Caco-2 (cell line): ENCODE results near the gene RERE. TPM values are rescaled to one million over a fixed set of nuclear protein-coding genes. Genes with fewer than 3 reads are reported as not detected.

Source experiments
- BruUV-seq: library from RNA; stranded (reverse); fragments of 400-500 nt; replicated peaks from 2 replicates; lab custom pipeline; 2021; lab: Mats Ljungman, UMichigan
- CTCF ChIA-PET: fragments of 300-600 bp; sonication (Branson Sonifier 250); formaldehyde crosslinking; loops from one replicate; lab custom pipeline; 2022; ENCODE audit warnings: antibody characterized with exemption; lab: Charles Lee
- POLR2A ChIA-PET: fragments of 300-600 bp; sonication (Branson Sonifier 250); formaldehyde crosslinking; loops from one replicate; lab custom pipeline; 2022; ENCODE audit warnings: antibody characterized with exemption; lab: Charles Lee
- DNase-seq, 2 experiments: peaks; one replicate each; pipeline versions ENCODE4 v3.0.0 to v3.0.0-alpha.2; 2020 to 2022
- H3K27me3 ChIP-seq: replicated peaks from 2 replicates; pipeline ENCODE4 v1.6.0; 2011; ENCODE audit warnings: low read length; ENCODE audit not compliant: control insufficient read depth, insufficient read depth
- H3K36me3 ChIP-seq: 2 replicates; pipeline ENCODE4 v1.5.1; 2011; ENCODE audit warnings: low read length; ENCODE audit not compliant: control insufficient read depth, insufficient read depth
- H3K4me1 ChIP-seq: fragments of 250-450 bp; sonication (Bioruptor Pico); 2 replicates; pipeline ENCODE4 v1.5.1; 2020; ENCODE audit warnings: mild to moderate bottlenecking
- H3K4me3 ChIP-seq: 2 replicates; pipeline ENCODE4 v1.5.1; 2011; ENCODE audit warnings: low read depth, mild to moderate bottlenecking, control low read depth, low read length
- H3K9me3 ChIP-seq: fragments of 250-450 bp; sonication (Bioruptor Pico); 2 replicates; pipeline ENCODE4 v1.5.1; 2020; ENCODE audit warnings: mild to moderate bottlenecking, moderate library complexity
- H3K27ac Mint-ChIP-seq: one replicate; pipeline ENCODE4 v1.8.0; 2022; ENCODE audit warnings: mixed read lengths; ENCODE audit not compliant: unreplicated experiment
- H3K27me3 Mint-ChIP-seq: one replicate; pipeline ENCODE4 v1.8.0; 2022; ENCODE audit warnings: mixed read lengths; ENCODE audit not compliant: insufficient read depth, unreplicated experiment
- H3K36me3 Mint-ChIP-seq: one replicate; pipeline ENCODE4 v1.8.0; 2022; ENCODE audit warnings: mild to moderate bottlenecking, mixed read lengths; ENCODE audit not compliant: insufficient read depth, unreplicated experiment
- H3K4me1 Mint-ChIP-seq: one replicate; pipeline ENCODE4 v1.8.0; 2022; ENCODE audit warnings: low read depth, mixed read lengths; ENCODE audit not compliant: unreplicated experiment
- H3K4me3 Mint-ChIP-seq: one replicate; pipeline ENCODE4 v1.8.0; 2022; ENCODE audit warnings: mild to moderate bottlenecking, moderate library complexity, mixed read lengths; ENCODE audit not compliant: unreplicated experiment
- H3K9me3 Mint-ChIP-seq: one replicate; pipeline ENCODE4 v1.8.0; 2022; ENCODE audit warnings: mixed read lengths; ENCODE audit not compliant: unreplicated experiment
- CTCF ChIP-seq, 2 experiments: fragments of 200-600 bp in 1 of 2; IDR thresholded peaks; 1 replicate in 1 of 2; 2 replicates in 1 of 2; pipeline versions ENCODE4 v1.5.1 to v1.8.0; 2011 to 2022; ENCODE audit warnings: antibody characterized with exemption in 1 of 2, control low read depth in 1 of 2, inconsistent platforms in 1 of 2, low read depth in 1 of 2, low read length in 1 of 2, mild to moderate bottlenecking in 1 of 2, moderate library complexity in 1 of 2; ENCODE audit not compliant: insufficient read depth in 1 of 2, severe bottlenecking in 1 of 2, unreplicated experiment in 1 of 2
- intact Hi-C: fragments of 100-400 bp; cut with micrococcal nuclease; formaldehyde crosslinking; loops from one replicate; pipeline ENCODE4 v1.10.0; 2022; ENCODE audit not compliant: unreplicated experiment
- total RNA-seq: library from RNA; stranded (reverse); gene quantifications from 2 replicates; pipeline ENCODE4 v1.2.3, GENCODE V29; 2022

RERE gene
- total RNA-seq, 1 experiment from 2014 or later = 85.2 TPM

GRCh38 chr1:8339203-8339600, 478.2 kb downstream of the RERE start:
- Histone ChIP-seq H3K9me3 (no peaks in the 10 kb centered on the region), H3K4me1 (no peaks in the 10 kb centered on the region), H3K4me3 (no peak overlapping the region), H3K27me3 (no peaks in the 10 kb centered on the region), H3K36me3 (no peaks in the 10 kb centered on the region)
- peak in 1 of 2 experiments; percentile 23 for DNase-seq
- no peak for TF ChIP-seq CTCF (IDR thresholded peaks at IDR 0.05; ENCODE audit: insufficient read depth in 1 of 2, low read depth in 1 of 2, low read length in 1 of 2, severe bottlenecking in 1 of 2, unreplicated experiment in 1 of 2)
- ChIA-PET CTCF (no interaction called here), POLR2A (no interaction called here)
- intact Hi-C loops = no loop called here
- no TSS peak for BruUV-seq
- Mint-ChIP-seq H3K9me3 (no peaks in the 10 kb centered on the region), H3K4me3 (no peak overlapping the region), H3K27ac (no peak overlapping the region), H3K36me3 (peaks cover under 1% of the 10 kb centered on the region), H3K4me1 (no peaks in the 10 kb centered on the region), H3K27me3 (no peaks in the 10 kb centered on the region)

GRCh38 chr1:8338526-8339202, 478.8 kb downstream of the RERE start:
- BruUV-seq = no TSS peak

GRCh38 chr1:8337776-8338525, 479.5 kb downstream of the RERE start:
- no peak overlapping the region for H3K27ac Mint-ChIP-seq
- H3K27me3 Mint-ChIP-seq = no peaks in the 10 kb centered on the region
- ChIA-PET POLR2A (no interaction called here), CTCF (no interaction called here)
- intact Hi-C loops = no loop called here
- H3K4me1 Mint-ChIP-seq = no peaks in the 10 kb centered on the region
- no peak overlapping the region for H3K4me3 Mint-ChIP-seq
- H3K9me3 ChIP-seq = no peaks in the 10 kb centered on the region
- DNase-seq = no peak
- no peak overlapping the region for H3K4me3 ChIP-seq
- BruUV-seq = no TSS peak
- no peaks in the 10 kb centered on the region for H3K36me3 ChIP-seq
- no peaks in the 10 kb centered on the region for H3K27me3 ChIP-seq
- no peaks in the 10 kb centered on the region for H3K9me3 Mint-ChIP-seq
- no peak for TF ChIP-seq CTCF (IDR thresholded peaks at IDR 0.05; ENCODE audit: insufficient read depth in 1 of 2, low read depth in 1 of 2, low read length in 1 of 2, severe bottlenecking in 1 of 2, unreplicated experiment in 1 of 2)
- H3K36me3 Mint-ChIP-seq = no peaks in the 10 kb centered on the region
- H3K4me1 ChIP-seq = no peaks in the 10 kb centered on the region

More at GRCh38 chr1:8338526-8339202, 478.8 kb downstream of the RERE start:
- no peaks in the 10 kb centered on the region for H3K4me1 ChIP-seq
- H3K36me3 ChIP-seq = no peaks in the 10 kb centered on the region
- no peaks in the 10 kb centered on the region for H3K4me1 Mint-ChIP-seq
- POLR2A ChIA-PET = no interaction called here
- no peak overlapping the region for H3K27ac Mint-ChIP-seq
- H3K27me3 Mint-ChIP-seq = no peaks in the 10 kb centered on the region
- H3K4me3 ChIP-seq = no peak overlapping the region
- no peaks in the 10 kb centered on the region for H3K9me3 Mint-ChIP-seq
- intact Hi-C loops = no loop called here
- no peaks in the 10 kb centered on the region for H3K27me3 ChIP-seq
- CTCF ChIA-PET = no interaction called here
- TF ChIP-seq CTCF (IDR thresholded peaks at IDR 0.05; ENCODE audit: insufficient read depth in 1 of 2, low read depth in 1 of 2, low read length in 1 of 2, severe bottlenecking in 1 of 2, unreplicated experiment in 1 of 2) = no peak
- no peaks in the 10 kb centered on the region for H3K9me3 ChIP-seq
- H3K36me3 Mint-ChIP-seq = no peaks in the 10 kb centered on the region
- H3K4me3 Mint-ChIP-seq = no peak overlapping the region
- DNase-seq = no peak
